ENCODE data around the gene CDH12.

CDH12 gene

GRCh38 chr5:21856987-21857386, 996.2 kb downstream of the CDH12 start:
- in situ Hi-C loops (cut with MboI; ENCODE audit: low sequenced_read_pairs), result no loop called here

- in situ Hi-C loops (cut with MboI; ENCODE audit: low sequenced_read_pairs), result no loop called here
These were observed 1005.8 kb downstream of the CDH12 start for GRCh38 chr5:21847300-21847699.

GRCh38 chr5:21844960-21845359, 1008.2 kb downstream of the CDH12 start:
- in situ Hi-C loops (cut with MboI; ENCODE audit: low sequenced_read_pairs), result no loop called here

- in situ Hi-C loops (cut with MboI; ENCODE audit: low sequenced_read_pairs), result no loop called here
These were observed 1018.3 kb downstream of the CDH12 start for GRCh38 chr5:21834863-21835262.

GRCh38 chr5:21831145-21831787, 1021.9 kb downstream of the CDH12 start:
- in situ Hi-C loops (cut with MboI; ENCODE audit: low sequenced_read_pairs), result no loop called here

- in situ Hi-C loops (cut with MboI; ENCODE audit: low sequenced_read_pairs), result no loop called here
These were observed 1026.3 kb downstream of the CDH12 start for GRCh38 chr5:21826884-21827283.

GRCh38 chr5:21823588-21823987, 1029.6 kb downstream of the CDH12 start:
- in situ Hi-C loops (cut with MboI; ENCODE audit: low sequenced_read_pairs), result no loop called here

GRCh38 chr5:21823076-21823574, 1030.0 kb downstream of the CDH12 start:
- in situ Hi-C loops (cut with MboI; ENCODE audit: low sequenced_read_pairs), result no loop called here

- in situ Hi-C loops (cut with MboI; ENCODE audit: low sequenced_read_pairs), result no loop called here
These were observed 1032.6 kb downstream of the CDH12 start for GRCh38 chr5:21820527-21820926.

- in situ Hi-C loops (cut with MboI; ENCODE audit: low sequenced_read_pairs), result no loop called here
These were observed 1034.8 kb downstream of the CDH12 start for GRCh38 chr5:21818370-21818720.

GRCh38 chr5:21817668-21818369, 1035.3 kb downstream of the CDH12 start:
- in situ Hi-C loops (cut with MboI; ENCODE audit: low sequenced_read_pairs), result no loop called here

- in situ Hi-C loops (cut with MboI; ENCODE audit: low sequenced_read_pairs), result no loop called here
These were observed 1042.3 kb downstream of the CDH12 start for GRCh38 chr5:21810737-21811316.

- in situ Hi-C loops (cut with MboI; ENCODE audit: low sequenced_read_pairs), result no loop called here
These were observed 1043.5 kb downstream of the CDH12 start for GRCh38 chr5:21809611-21810010.

GRCh38 chr5:21807953-21808352, 1045.2 kb downstream of the CDH12 start:
- in situ Hi-C loops (cut with MboI; ENCODE audit: low sequenced_read_pairs), result no loop called here

GRCh38 chr5:21806943-21807342, 1046.2 kb downstream of the CDH12 start:
- in situ Hi-C loops (cut with MboI; ENCODE audit: low sequenced_read_pairs), result no loop called here

GRCh38 chr5:21806271-21806670, 1046.9 kb downstream of the CDH12 start:
- in situ Hi-C loops (cut with MboI; ENCODE audit: low sequenced_read_pairs), result no loop called here

- in situ Hi-C loops (cut with MboI; ENCODE audit: low sequenced_read_pairs), result no loop called here
These were observed 1050.2 kb downstream of the CDH12 start for GRCh38 chr5:21802869-21803490.

GRCh38 chr5:21802100-21802499, 1051.0 kb downstream of the CDH12 start:
- in situ Hi-C loops (cut with MboI; ENCODE audit: low sequenced_read_pairs), result no loop called here

GRCh38 chr5:21792748-21793147, 1060.4 kb downstream of the CDH12 start:
- in situ Hi-C loops (cut with MboI; ENCODE audit: low sequenced_read_pairs), result no loop called here

- in situ Hi-C loops (cut with MboI; ENCODE audit: low sequenced_read_pairs), result no loop called here
These were observed 1061.8 kb downstream of the CDH12 start for GRCh38 chr5:21791304-21791703.

GRCh38 chr5:21784487-21784886, 1068.7 kb downstream of the CDH12 start:
- in situ Hi-C loops (cut with MboI; ENCODE audit: low sequenced_read_pairs), result no loop called here
